Activated CD8-positive, alpha-beta memory T cell treated with anti-CD3 and anti-CD28 coated beads, Interleukin-2, amount 10 ng/mL, durations not matched to agents 7 days and 5 days (primary cell): ENCODE data around the gene SULT4A1. TPM values are rescaled to one million over a fixed set of nuclear protein-coding genes. Genes with fewer than 3 reads are reported as not detected.

Source experiments
- ATAC-seq: fragments of 150-1000 bp; cut with Tn5 transposase; one replicate; pipeline ENCODE4 v1.10.0; 2021; ENCODE audit warnings: moderate library complexity
- CTCF ChIA-PET: fragments of 350-600 bp; sonication (Branson Sonifier 250); formaldehyde crosslinking; loops from one replicate; lab custom pipeline; 2021; ENCODE audit warnings: antibody characterized with exemption; lab: Charles Lee
- DNase-seq: peaks from one replicate; pipeline ENCODE4 v3.0.0-alpha.2; 2020
- H3K27ac Mint-ChIP-seq: one replicate; pipeline ENCODE4 v1.8.0; 2021; ENCODE audit warnings: mild to moderate bottlenecking, mixed read lengths
- H3K27me3 Mint-ChIP-seq: one replicate; pipeline ENCODE4 v1.8.0; 2021; ENCODE audit warnings: mixed read lengths
- H3K36me3 Mint-ChIP-seq: one replicate; pipeline ENCODE4 v1.8.0; 2021; ENCODE audit warnings: mild to moderate bottlenecking, mixed read lengths
- H3K4me1 Mint-ChIP-seq: one replicate; pipeline ENCODE4 v1.8.0; 2021; ENCODE audit warnings: mixed read lengths
- H3K4me3 Mint-ChIP-seq: one replicate; pipeline ENCODE4 v1.8.0; 2021; ENCODE audit warnings: mild to moderate bottlenecking, moderate library complexity, mixed read lengths
- H3K9me3 Mint-ChIP-seq: one replicate; pipeline ENCODE4 v1.8.0; 2022; ENCODE audit warnings: low read depth, mixed read lengths
- total RNA-seq, 2 experiments: library from RNA; stranded (reverse); gene quantifications; one replicate each; pipeline ENCODE4 v1.2.3, GENCODE V29; 2021

SULT4A1 gene
- total RNA-seq, 2 experiments from 2014 or later: not detected

DNA sequence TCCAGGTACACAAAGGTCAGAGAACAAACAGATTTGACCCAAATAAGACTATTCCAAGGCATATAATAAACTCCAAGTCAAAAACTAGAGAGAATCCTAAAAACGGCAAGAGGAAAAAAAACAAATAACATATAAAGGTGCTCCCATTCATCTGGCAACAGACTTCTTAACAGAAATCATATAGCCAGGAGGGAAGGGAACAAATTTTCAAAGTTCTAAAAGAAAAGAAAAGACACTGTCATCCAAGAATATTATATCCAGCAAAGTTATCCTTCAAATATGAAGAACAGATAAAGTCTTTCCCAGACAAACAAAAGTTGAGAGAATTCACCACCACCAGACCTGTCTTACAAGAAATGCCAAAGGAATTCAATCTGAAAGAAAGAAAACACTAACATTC is 61.3 kb downstream of the SULT4A1 start:
- H3K4me3 Mint-ChIP-seq: no peak overlapping the region
- H3K27ac Mint-ChIP-seq: no peak overlapping the region
- peaks cover 9% of the 10 kb centered on the region for H3K9me3 Mint-ChIP-seq
- ATAC-seq: no peak
- no peaks in the 10 kb centered on the region for H3K4me1 Mint-ChIP-seq
- peaks cover 34% of the 10 kb centered on the region for H3K27me3 Mint-ChIP-seq
- CTCF ChIA-PET: no interaction called here
- DNase-seq: no peak
- peaks cover 2% of the 10 kb centered on the region for H3K36me3 Mint-ChIP-seq

GRCh38 chr22:43798492-43798891 is 63.8 kb downstream of the SULT4A1 start:
- H3K27me3 Mint-ChIP-seq: peaks cover 18% of the 10 kb centered on the region
- no peak for DNase-seq

GRCh38 chr22:43796567-43796966 is 65.7 kb downstream of the SULT4A1 start:
- no peak for ATAC-seq
- no peaks in the 10 kb centered on the region for H3K4me1 Mint-ChIP-seq
- CTCF ChIA-PET: interaction anchor here (1.4 kb wide), 1 partner anchor 418 kb away, joined by 3 read pairs; no protein-coding TSS in a partner anchor
- peaks cover 5% of the 10 kb centered on the region for H3K27me3 Mint-ChIP-seq
- no peak for DNase-seq
- H3K27ac Mint-ChIP-seq: no peak overlapping the region
- H3K9me3 Mint-ChIP-seq: peaks cover 9% of the 10 kb centered on the region
- no peak overlapping the region for H3K4me3 Mint-ChIP-seq
- H3K36me3 Mint-ChIP-seq: peaks cover 2% of the 10 kb centered on the region

More at GRCh38 chr22:43798492-43798891, 63.8 kb downstream of the SULT4A1 start:
- H3K27ac Mint-ChIP-seq: no peak overlapping the region
- no peaks in the 10 kb centered on the region for H3K4me1 Mint-ChIP-seq
- no peak for ATAC-seq
- H3K9me3 Mint-ChIP-seq: peaks cover 9% of the 10 kb centered on the region
- CTCF ChIA-PET: no interaction called here
- peaks cover 2% of the 10 kb centered on the region for H3K36me3 Mint-ChIP-seq
- H3K4me3 Mint-ChIP-seq: no peak overlapping the region

- Mint-ChIP-seq H3K36me3 (no peaks in the 10 kb centered on the region), H3K27me3 (peaks cover 2% of the 10 kb centered on the region), H3K4me1 (no peaks in the 10 kb centered on the region), H3K4me3 (no peak overlapping the region), H3K27ac (no peak overlapping the region), H3K9me3 (no peaks in the 10 kb centered on the region)
- CTCF ChIA-PET: no interaction called here
- ATAC-seq (no peak), DNase-seq (no peak)
Measured at GRCh38 chr22:43795320-43795719, 67.0 kb downstream of the SULT4A1 start.

DNA sequence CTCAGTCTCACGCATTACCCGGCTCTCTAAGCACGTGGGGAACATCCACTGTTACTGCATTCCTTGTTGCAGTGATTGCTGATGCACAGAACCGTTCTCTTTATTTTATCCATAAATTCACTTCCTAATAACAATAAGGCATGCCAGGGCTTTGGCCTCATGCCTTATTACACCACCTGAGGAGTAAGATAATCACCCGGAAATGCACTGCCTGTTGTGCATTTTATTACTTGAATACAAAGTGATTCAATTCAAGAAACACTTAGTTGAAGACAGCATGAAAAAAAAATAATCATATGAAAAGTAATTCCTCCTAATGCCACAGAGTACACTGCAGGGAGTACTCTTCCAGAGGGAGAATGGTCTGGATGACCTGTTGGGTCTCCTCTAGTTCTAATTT is 69.4 kb downstream of the SULT4A1 start:
- no peaks in the 10 kb centered on the region for H3K36me3 Mint-ChIP-seq
- H3K27me3 Mint-ChIP-seq: peaks cover 5% of the 10 kb centered on the region
- DNase-seq (no peak), ATAC-seq (no peak)
- H3K4me3 Mint-ChIP-seq: no peak overlapping the region
- CTCF ChIA-PET: no interaction called here
- H3K4me1 Mint-ChIP-seq: no peaks in the 10 kb centered on the region
- no peak overlapping the region for H3K27ac Mint-ChIP-seq
- H3K9me3 Mint-ChIP-seq: no peaks in the 10 kb centered on the region

GRCh38 chr22:43789452-43789851 is 72.9 kb downstream of the SULT4A1 start:
- peaks cover 20% of the 10 kb centered on the region for H3K27me3 Mint-ChIP-seq
- no peaks in the 10 kb centered on the region for H3K36me3 Mint-ChIP-seq
- no peak for DNase-seq
- no peak overlapping the region for H3K4me3 Mint-ChIP-seq
- H3K27ac Mint-ChIP-seq: no peak overlapping the region
- CTCF ChIA-PET: no interaction called here
- no peaks in the 10 kb centered on the region for H3K4me1 Mint-ChIP-seq
- no peak for ATAC-seq
- H3K9me3 Mint-ChIP-seq: no peaks in the 10 kb centered on the region

GRCh38 chr22:43783777-43784176 is 78.5 kb downstream of the SULT4A1 start:
- Mint-ChIP-seq H3K4me1 (no peaks in the 10 kb centered on the region), H3K4me3 (no peak overlapping the region), H3K27me3 (peaks cover 18% of the 10 kb centered on the region), H3K27ac (no peak overlapping the region), H3K9me3 (no peaks in the 10 kb centered on the region), H3K36me3 (no peaks in the 10 kb centered on the region)
- DNase-seq (no peak), ATAC-seq (no peak)
- CTCF ChIA-PET: no interaction called here

GRCh38 chr22:43782448-43782847 is 79.9 kb downstream of the SULT4A1 start:
- Mint-ChIP-seq H3K27ac (no peak overlapping the region), H3K9me3 (no peaks in the 10 kb centered on the region)
- CTCF ChIA-PET: no interaction called here

GRCh38 chr22:43777286-43777685 is 85.0 kb downstream of the SULT4A1 start:
- CTCF ChIA-PET: no interaction called here
- H3K36me3 Mint-ChIP-seq: no peaks in the 10 kb centered on the region

More at GRCh38 chr22:43782448-43782847, 79.9 kb downstream of the SULT4A1 start:
- Mint-ChIP-seq H3K27me3 (peaks cover 15% of the 10 kb centered on the region), H3K4me3 (no peak overlapping the region), H3K36me3 (no peaks in the 10 kb centered on the region), H3K4me1 (no peaks in the 10 kb centered on the region)
- ATAC-seq (no peak), DNase-seq (no peak)

GRCh38 chr22:43776081-43776670 is 86.1 kb downstream of the SULT4A1 start:
- DNase-seq (no peak), ATAC-seq (no peak)
- Mint-ChIP-seq H3K9me3 (no peaks in the 10 kb centered on the region), H3K4me1 (no peaks in the 10 kb centered on the region), H3K4me3 (no peak overlapping the region), H3K27me3 (no peaks in the 10 kb centered on the region), H3K36me3 (no peaks in the 10 kb centered on the region), H3K27ac (no peak overlapping the region)
- CTCF ChIA-PET: no interaction called here

More at GRCh38 chr22:43777286-43777685, 85.0 kb downstream of the SULT4A1 start:
- DNase-seq: no peak
- H3K9me3 Mint-ChIP-seq: no peaks in the 10 kb centered on the region
- H3K27me3 Mint-ChIP-seq: no peaks in the 10 kb centered on the region
- no peaks in the 10 kb centered on the region for H3K4me1 Mint-ChIP-seq
- H3K4me3 Mint-ChIP-seq: no peak overlapping the region
- no peak for ATAC-seq
- no peak overlapping the region for H3K27ac Mint-ChIP-seq

Other genes with a start within 250 kb of the SULT4A1 start
- gene EFCAB6, start 50.2 kb downstream of the SULT4A1 start, total RNA-seq: under 1 TPM; 0.14 to 0.32 TPM
- not detected for gene PNPLA5, start 29.5 kb upstream of the SULT4A1 start, total RNA-seq
- under 1 TPM in 1 of 2 experiments, not detected in 1; 0.19 TPM for gene PNPLA3, start 61.3 kb upstream of the SULT4A1 start, total RNA-seq
- 10 to 100 TPM; 42.2 to 57.9 TPM for gene SAMM50, start 92.9 kb upstream of the SULT4A1 start, total RNA-seq
- gene PARVB, start 161.8 kb upstream of the SULT4A1 start, total RNA-seq: 10 to 100 TPM; 56.9 to 66.9 TPM